ENCODE data around the gene TOE1.
"Not testable (repeated sequence)": the region's sequence is repeated elsewhere in the genome, so short reads cannot be mapped to it uniquely, and the experiment has no call there.

The TOE1 gene

DNA sequence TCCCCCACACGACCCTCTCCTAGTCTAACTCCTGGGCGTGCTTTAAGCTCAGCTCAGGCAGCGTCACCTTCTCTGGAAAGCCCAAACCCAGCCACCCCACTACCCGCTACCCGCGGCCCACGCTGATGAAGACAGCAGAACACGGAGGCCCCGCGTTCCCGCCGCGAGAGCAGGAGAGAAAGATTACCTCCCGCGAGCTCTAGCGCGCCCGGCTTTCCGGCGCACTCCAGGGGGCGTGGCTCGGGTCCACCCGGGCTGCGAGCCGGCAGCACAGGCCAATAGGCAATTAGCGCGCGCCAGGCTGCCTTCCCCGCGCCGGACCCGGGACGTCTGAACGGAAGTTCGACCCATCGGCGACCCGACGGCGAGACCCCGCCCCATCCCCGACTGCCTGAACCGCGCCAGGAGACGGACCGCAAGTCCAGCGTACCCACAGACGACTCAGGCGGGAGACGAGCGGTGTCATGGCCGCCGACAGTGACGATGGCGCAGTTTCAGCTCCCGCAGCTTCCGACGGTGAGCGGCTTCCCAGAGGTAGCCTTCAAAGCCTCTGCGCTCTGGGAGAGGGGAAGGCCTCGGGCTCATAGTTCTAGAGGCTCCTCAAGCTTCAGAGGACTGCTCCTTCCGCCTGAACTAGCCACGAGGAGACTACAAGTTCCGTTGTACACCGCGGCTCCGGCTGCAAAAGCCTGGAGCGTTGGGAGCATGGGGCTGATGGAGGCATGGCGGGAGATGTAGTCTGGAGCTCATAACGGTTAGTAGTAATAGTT is at the start of gene TOE1, which contains the start of gene MUTYH:
TSS of gene TOE1 (plus strand) at position 382 of the 770 bp plus-strand sequence. CDS start at position 465, 83 bp downstream.
TSS of gene MUTYH (minus strand) at position 652 of the 770 bp plus-strand sequence. CDS start 5,935 bp downstream, outside the sequence.
- peak; percentile 90 for DNase-seq (ENCODE audit: low spot score)

GRCh38 chr1:45291002-45291401 is 49.0 kb upstream of the TOE1 start:
- not testable (repeated sequence) for DNase-seq (ENCODE audit: low spot score)

- no peak for DNase-seq (ENCODE audit: low spot score)
Measured at GRCh38 chr1:45291716-45292115, 48.3 kb upstream of the TOE1 start.

GRCh38 chr1:45297666-45298356 is 42.2 kb upstream of the TOE1 start:
- no peak for DNase-seq (ENCODE audit: low spot score)

- DNase-seq (ENCODE audit: low spot score): no peak
Measured at GRCh38 chr1:45299296-45299695, 40.7 kb upstream of the TOE1 start.

DNA sequence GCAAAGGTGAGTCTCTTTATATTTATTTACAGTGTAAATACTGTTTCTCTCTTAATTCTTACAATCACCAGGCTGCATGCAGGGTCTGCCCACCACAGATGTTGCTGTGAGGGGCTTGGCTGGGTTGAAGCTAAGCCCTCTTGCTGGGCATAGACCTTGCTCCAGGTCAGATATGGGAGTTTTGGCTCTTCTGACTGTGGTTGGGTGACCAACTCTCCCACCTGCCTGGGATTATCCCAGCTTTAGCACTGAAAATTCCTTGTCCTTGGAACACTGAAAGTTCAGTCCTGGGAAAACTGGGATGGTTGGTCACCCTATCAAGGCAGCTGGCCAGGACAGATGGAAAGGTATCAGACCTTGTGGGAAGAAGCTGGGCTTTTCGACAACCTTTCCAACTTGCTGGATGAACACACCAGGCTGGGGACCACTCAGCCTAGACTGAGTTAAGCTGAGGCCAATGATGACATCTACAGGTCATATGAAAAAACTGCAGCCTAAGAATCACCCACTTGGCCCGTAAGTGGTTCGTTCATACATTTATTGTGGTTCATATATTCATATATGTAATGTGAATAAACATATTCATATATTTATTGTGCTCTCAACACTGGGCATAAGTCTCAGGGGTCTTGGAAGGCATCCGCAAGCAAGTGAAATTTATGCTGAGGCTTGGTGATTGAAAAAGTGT is 39.8 kb upstream of the TOE1 start:
- peak; percentile 60 for DNase-seq (ENCODE audit: low spot score)

DNA sequence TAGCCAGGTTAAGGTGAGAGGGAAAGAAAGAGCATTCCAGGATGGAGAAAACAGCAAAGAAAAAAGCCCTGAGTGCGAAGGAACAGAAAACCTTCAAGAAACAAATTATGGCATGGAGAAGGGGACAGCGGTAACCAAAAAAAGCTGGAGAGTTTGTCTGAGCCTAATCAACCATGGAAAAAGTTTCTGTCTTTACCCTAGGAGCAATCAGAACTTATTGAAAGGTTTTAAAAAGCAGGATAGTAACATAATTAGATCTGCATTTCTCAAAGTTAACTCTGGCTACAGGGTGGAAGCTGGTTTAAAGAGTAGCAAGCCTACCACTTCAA is 39.3 kb upstream of the TOE1 start:
- DNase-seq (ENCODE audit: low spot score): no peak

DNA sequence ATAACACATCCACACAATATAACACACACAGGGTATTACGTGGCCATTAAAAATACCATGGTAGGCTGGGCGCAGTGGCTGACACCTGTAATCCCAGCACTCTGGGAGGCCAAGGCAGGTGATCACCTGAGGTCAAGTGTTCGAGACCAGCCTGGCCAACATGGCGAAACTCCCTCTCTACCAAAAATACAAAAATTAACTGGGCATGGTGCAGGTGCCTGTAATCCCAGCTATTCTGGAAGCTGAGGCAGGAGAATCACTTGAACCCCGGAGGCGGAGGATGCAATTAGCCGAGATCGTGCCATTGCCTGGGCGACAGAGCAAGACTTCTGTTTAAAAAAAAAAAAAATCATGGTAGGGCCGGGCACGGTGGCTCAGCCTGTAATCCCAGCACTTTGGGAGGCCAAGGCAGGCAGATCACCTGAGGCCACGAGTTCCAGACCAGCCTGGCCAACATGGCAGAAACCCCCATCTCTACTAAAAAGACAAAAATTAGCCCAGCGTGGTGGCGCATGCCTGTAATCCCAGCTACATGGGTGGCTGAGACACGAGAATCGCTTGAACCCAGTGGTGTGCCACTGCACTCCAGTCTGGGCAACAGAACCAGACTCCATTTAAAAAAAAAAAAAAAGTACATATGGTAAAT is 37.3 kb upstream of the TOE1 start:
- no peak for DNase-seq (ENCODE audit: low spot score)

DNA sequence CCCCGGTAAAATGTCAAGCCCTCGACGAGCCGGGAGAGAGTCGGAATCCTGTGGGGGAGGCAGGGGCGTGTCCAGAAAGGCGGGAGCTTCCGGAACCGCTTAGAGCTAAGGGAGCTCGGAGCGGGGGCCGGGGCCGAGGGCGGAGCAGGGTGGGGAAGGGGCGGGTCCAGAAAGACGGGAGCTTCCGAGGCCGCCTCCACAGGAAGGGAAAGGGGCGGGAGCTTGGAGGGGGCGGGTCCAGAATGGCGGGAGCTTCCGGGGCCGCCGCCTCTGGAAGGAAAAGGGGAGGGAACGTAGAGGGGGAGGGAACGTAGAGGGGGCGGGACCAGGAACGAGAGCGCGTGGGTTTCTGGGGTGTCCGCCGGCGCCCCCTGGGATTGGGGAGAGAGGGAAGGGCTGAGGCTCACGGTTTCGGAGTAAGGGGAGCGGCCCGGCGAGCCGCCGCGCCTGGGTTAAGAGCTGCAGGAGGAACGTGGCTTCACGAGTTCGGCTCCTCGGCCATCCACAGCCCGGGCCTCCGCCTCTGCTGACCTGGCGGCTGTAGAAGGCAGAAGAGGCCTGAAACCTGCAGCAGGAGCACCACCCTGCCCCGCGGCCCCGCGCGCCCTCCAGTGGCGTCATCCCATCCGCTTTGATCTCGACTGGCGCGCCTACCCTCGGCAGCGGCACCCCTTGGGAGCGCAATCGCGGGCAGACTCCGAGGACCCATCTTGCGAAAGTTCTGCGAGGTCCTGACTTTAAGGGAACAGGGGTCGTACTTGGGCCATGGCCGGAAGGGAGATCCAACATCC is 36.3 kb upstream of the TOE1 start:
- DNase-seq (ENCODE audit: low spot score): peak; percentile 99

GRCh38 chr1:45304311-45305081 is 35.5 kb upstream of the TOE1 start:
- DNase-seq (ENCODE audit: low spot score): no peak

- no peak for DNase-seq (ENCODE audit: low spot score)
Measured at GRCh38 chr1:45305231-45305630, 34.7 kb upstream of the TOE1 start.

DNA sequence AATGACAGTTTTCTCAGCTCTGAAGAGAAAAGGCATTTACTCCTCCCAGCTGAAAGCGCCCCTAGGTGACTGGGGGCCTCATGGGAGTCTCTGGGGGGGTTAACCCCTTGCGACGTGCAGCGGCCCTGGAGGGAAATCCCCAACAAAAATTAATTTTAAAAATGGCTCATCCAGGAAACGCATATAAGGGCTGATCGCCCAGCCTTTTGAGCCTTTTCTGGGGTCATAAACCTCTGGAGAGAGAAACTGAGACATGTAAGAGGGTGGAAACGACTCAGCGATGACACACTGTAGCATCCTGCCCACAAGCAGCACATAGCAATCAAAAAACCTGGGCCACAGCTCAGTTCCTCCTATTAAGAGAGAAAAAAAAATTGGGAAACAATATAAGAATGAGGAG is 33.7 kb upstream of the TOE1 start:
- no peak for DNase-seq (ENCODE audit: low spot score)

DNA sequence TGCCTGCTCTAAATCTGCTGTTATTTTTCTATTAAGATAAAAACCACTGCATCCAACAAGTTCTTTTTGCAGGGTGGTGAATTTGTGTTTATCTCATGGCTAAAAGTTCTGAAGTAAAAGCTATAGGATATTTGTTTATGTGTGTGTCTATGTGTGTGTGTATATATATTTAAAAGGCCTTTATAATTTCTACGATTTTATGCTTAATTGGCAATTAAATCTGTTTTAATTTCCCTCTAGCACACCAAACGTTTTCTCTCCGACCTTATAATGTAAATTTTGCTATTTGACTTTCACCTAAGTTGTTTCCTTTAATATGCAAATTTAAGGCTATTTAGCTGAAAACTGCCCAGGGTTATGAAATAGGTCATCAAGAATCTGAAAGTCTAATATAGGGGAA is 33.1 kb upstream of the TOE1 start:
- DNase-seq (ENCODE audit: low spot score): no peak

DNA sequence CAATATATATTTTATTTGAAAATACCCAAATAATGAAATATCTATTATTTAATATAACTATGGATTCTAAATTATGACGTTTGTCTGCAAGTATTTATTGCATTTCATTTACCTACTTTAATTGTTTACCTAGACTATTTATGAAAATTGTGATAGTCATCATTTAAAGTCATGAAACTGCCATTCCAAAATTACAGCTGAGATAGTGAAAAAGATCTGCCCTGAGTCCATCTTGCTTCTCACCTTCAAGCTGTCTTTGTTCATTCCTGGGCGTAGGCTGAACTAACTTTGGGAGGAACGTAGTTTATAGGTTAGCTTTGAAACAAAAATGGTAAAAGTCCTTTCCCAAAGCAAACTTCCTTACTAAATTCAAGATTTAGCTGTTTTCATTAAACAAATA is 25.7 kb upstream of the TOE1 start:
- no peak for DNase-seq (ENCODE audit: low spot score)

GRCh38 chr1:45317166-45317565 is 22.8 kb upstream of the TOE1 start:
- no peak for DNase-seq (ENCODE audit: low spot score)

DNA sequence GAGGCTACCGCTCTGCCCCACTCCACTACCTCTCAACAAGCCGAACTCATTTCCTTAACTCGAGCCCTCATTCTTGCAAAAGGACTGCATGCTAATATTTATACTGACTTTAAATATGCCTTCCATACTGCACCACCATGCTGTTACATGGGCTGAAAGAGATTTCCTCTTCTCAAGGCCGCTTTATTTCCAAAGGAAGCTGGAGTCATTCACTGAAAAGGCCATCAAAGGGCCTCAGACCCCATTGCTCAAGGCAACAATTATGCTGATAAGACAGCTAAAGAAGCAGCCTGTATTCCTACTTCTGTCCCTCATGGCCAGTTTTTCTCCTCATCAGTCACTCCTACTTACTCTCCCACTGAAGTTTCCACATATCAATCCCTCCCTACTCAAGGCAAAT is 20.2 kb upstream of the TOE1 start:
- DNase-seq (ENCODE audit: low spot score): no peak

GRCh38 chr1:45321444-45321843 is 18.5 kb upstream of the TOE1 start:
- no peak for DNase-seq (ENCODE audit: low spot score)

- no peak for DNase-seq (ENCODE audit: low spot score)
Measured at GRCh38 chr1:45322486-45323040, 17.4 kb upstream of the TOE1 start.

DNA sequence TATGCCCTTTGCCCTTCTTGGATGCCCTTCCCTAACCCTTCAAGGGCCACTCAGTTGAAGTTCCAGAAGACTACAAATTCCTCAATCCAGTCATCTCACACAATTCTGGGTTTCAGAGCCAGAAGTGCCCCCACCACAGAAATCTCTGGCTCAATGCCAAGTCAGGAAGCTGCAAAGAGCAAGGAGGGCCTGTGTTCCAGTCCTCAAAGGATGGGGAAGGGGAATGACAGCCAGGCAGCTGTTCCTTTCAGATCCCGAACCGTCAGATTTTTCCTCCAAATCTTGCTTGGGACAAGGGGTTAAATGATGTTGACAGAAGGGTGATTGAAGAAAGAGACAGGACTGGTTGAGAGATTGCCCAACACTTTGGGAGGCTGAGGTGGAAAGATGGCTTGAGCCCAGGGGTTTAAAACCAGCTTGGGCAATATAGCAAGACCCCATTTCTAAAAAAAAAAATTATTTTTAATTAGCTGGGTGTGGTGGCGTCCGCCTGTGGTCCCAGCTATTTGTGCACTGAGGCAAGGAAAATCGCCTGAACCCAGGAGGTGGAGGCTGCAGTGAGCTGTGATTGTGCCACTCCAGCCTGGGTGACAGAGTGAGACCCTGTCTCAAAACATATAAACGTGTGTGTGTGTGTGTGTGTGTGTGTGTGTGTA is 14.0 kb upstream of the TOE1 start:
- DNase-seq (ENCODE audit: low spot score): no peak
